ENCODE data around the gene ARMH3.
"Not testable (repeated sequence)": the region's sequence is repeated elsewhere in the genome, so short reads cannot be mapped to it uniquely, and the experiment has no call there.

ARMH3 gene

GRCh38 chr10:101980677-101981076 lies 75.3 kb downstream of the ARMH3 start:
- not testable (repeated sequence) for DNase-seq (ENCODE audit: low read depth)

- no peak for DNase-seq (ENCODE audit: low read depth)
Observed at GRCh38 chr10:101974091-101974971, 81.6 kb downstream of the ARMH3 start.

GRCh38 chr10:101972761-101973160 lies 83.2 kb downstream of the ARMH3 start:
- DNase-seq (ENCODE audit: low read depth) = no peak

GRCh38 chr10:101969412-101969922 lies 86.5 kb downstream of the ARMH3 start:
- DNase-seq (ENCODE audit: low read depth) = no peak

- DNase-seq (ENCODE audit: low read depth) = no peak
Observed at GRCh38 chr10:101968940-101969321, 87.0 kb downstream of the ARMH3 start.

- DNase-seq (ENCODE audit: low read depth) = no peak
Observed at GRCh38 chr10:101968286-101968939, 87.6 kb downstream of the ARMH3 start.

GRCh38 chr10:101967713-101968112 lies 88.3 kb downstream of the ARMH3 start:
- no peak for DNase-seq (ENCODE audit: low read depth)

- DNase-seq (ENCODE audit: low read depth) = no peak
Observed at GRCh38 chr10:101967119-101967518, 88.9 kb downstream of the ARMH3 start.

GRCh38 chr10:101965075-101965765 lies 90.8 kb downstream of the ARMH3 start:
- no peak for DNase-seq (ENCODE audit: low read depth)

GRCh38 chr10:101961591-101962498 lies 94.1 kb downstream of the ARMH3 start:
- no peak for DNase-seq (ENCODE audit: low read depth)

- DNase-seq (ENCODE audit: low read depth) = no peak
Observed at GRCh38 chr10:101960879-101961395, 95.0 kb downstream of the ARMH3 start.

- DNase-seq (ENCODE audit: low read depth) = no peak
Observed at GRCh38 chr10:101959346-101959916, 96.5 kb downstream of the ARMH3 start.

GRCh38 chr10:101958691-101959090 lies 97.3 kb downstream of the ARMH3 start:
- no peak for DNase-seq (ENCODE audit: low read depth)

- DNase-seq (ENCODE audit: low read depth) = no peak
Observed at GRCh38 chr10:101956898-101957297, 99.1 kb downstream of the ARMH3 start.

GRCh38 chr10:101956117-101956516 lies 99.9 kb downstream of the ARMH3 start:
- DNase-seq (ENCODE audit: low read depth) = no peak

- no peak for DNase-seq (ENCODE audit: low read depth)
Observed at GRCh38 chr10:101952191-101952590, 103.8 kb downstream of the ARMH3 start.

- DNase-seq (ENCODE audit: low read depth) = no peak
Observed at GRCh38 chr10:101950213-101950612, 105.8 kb downstream of the ARMH3 start.

GRCh38 chr10:101941871-101942270 lies 114.1 kb downstream of the ARMH3 start:
- no peak for DNase-seq (ENCODE audit: low read depth)

- no peak for DNase-seq (ENCODE audit: low read depth)
Observed at GRCh38 chr10:101940916-101941315, 115.1 kb downstream of the ARMH3 start.

GRCh38 chr10:101939729-101940128 lies 116.2 kb downstream of the ARMH3 start:
- no peak for DNase-seq (ENCODE audit: low read depth)
